HCT116 (cell line): ENCODE data around the gene STIM1. TPM values are rescaled to one million over a fixed set of nuclear protein-coding genes. Genes with fewer than 3 reads are reported as not detected.

Source experiments
- ATAC-seq: fragments of 200-7000 bp; cut with Tn5 transposase; 2 replicates; pipeline ENCODE4 v1.9.1; 2020; ENCODE audit warnings: mild to moderate bottlenecking, moderate library complexity
- BruUV-seq: library from RNA; stranded (reverse); fragments of 400-500 nt; replicated peaks from 2 replicates; lab custom pipeline; 2021; lab: Mats Ljungman, UMichigan
- CTCF ChIA-PET: fragments of 300-600 bp; sonication (Branson Sonifier 250); formaldehyde crosslinking; loops from one replicate; lab custom pipeline; 2021; ENCODE audit warnings: antibody characterized with exemption; lab: Charles Lee
- POLR2A ChIA-PET: fragments of 300-600, 350-600 bp; sonication (Branson Sonifier 250); formaldehyde crosslinking; loops from one replicate; lab custom pipeline; 2021; ENCODE audit warnings: antibody characterized with exemption; lab: Charles Lee
- RAD21 ChIA-PET, 2 experiments: fragments of 300-600 bp; sonication (Branson Sonifier 250); formaldehyde crosslinking; loops; one replicate each; lab custom pipeline; 2023; ENCODE audit warnings: low total read pairs in 2 of 2; ENCODE audit not compliant: uncharacterized antibody in 2 of 2, unreplicated experiment in 2 of 2, low non-redundant PET in 1 of 2; lab: Charles Lee
- DNase-seq: peaks from one replicate; pipeline ENCODE4 v3.0.0-alpha.2; 2010; ENCODE audit warnings: low read depth, low spot score
- H2AFZ ChIP-seq: fragments of 200-600 bp; shearing (Covaris generic), sonication (generic); 2 replicates; pipeline ENCODE4 v1.6.1; 2017; ENCODE audit warnings: low read depth, mixed run types, mixed read lengths, antibody characterized with exemption, low read length; ENCODE audit not compliant: poor library complexity, severe bottlenecking
- H3K27ac ChIP-seq: 2 replicates; pipeline ENCODE4 v1.5.1; 2012; ENCODE audit warnings: low read depth, low read length
- H3K27me3 ChIP-seq: fragments of 200-600 bp; sonication (generic); 2 replicates; pipeline ENCODE4 v1.6.1; 2016; ENCODE audit warnings: mixed run types, low read length, mixed read lengths; ENCODE audit not compliant: insufficient read depth
- H3K36me3 ChIP-seq, 2 experiments: fragments of 200-500 bp in 1 of 2; fragments of 200-600 bp in 1 of 2; sonication (Bioruptor generic) in 1 of 2; sonication (generic) in 1 of 2; 2 replicates each; pipeline versions ENCODE4 v1.5.1 to v1.6.1; 2014 to 2016; ENCODE audit warnings: low read length in 2 of 2, inconsistent platforms in 1 of 2, mixed read lengths in 1 of 2, mixed run types in 1 of 2; ENCODE audit not compliant: insufficient read depth in 2 of 2, control insufficient read depth in 1 of 2
- H3K4me1 ChIP-seq, 2 experiments: fragments of 200-600 bp in 1 of 2; sonication (generic) in 1 of 2; 2 replicates each; pipeline versions ENCODE4 v1.5.1 to v1.6.1; 2012 to 2017; ENCODE audit warnings: low read length in 2 of 2, inconsistent platforms in 1 of 2, mild to moderate bottlenecking in 1 of 2, mixed read lengths in 1 of 2, mixed run types in 1 of 2, moderate library complexity in 1 of 2; ENCODE audit not compliant: insufficient read depth in 2 of 2, control insufficient read depth in 1 of 2
- H3K4me2 ChIP-seq: fragments of 200-600 bp; sonication (generic); 2 replicates; pipeline ENCODE4 v1.6.1; 2017; ENCODE audit warnings: mixed run types, low read length, mixed read lengths
- H3K4me3 ChIP-seq, 2 experiments: fragments of 200-600 bp in 1 of 2; sonication (generic) in 1 of 2; replicated peaks in 1 of 2; 2 replicates each; pipeline ENCODE4 v1.5.1; 2011 to 2016; ENCODE audit warnings: low read length in 2 of 2, control low read depth in 1 of 2, low read depth in 1 of 2, mild to moderate bottlenecking in 1 of 2, mixed read lengths in 1 of 2, mixed run types in 1 of 2
- H3K79me2 ChIP-seq: fragments of 200-600 bp; sonication (generic); 2 replicates; pipeline ENCODE4 v1.6.1; 2017; ENCODE audit warnings: mild to moderate bottlenecking, mixed run types, low read length, moderate library complexity, mixed read lengths; ENCODE audit not compliant: insufficient read depth
- H3K9ac ChIP-seq: fragments of 200-600 bp; sonication (generic); 2 replicates; pipeline ENCODE4 v1.6.1; 2016; ENCODE audit warnings: low read length, mixed read lengths
- H3K9me2 ChIP-seq: fragments of 200-600 bp; sonication (generic), shearing (Covaris generic); 2 replicates; pipeline ENCODE4 v1.6.1; 2017; ENCODE audit warnings: mixed run types, mild to moderate bottlenecking, moderate library complexity; ENCODE audit not compliant: insufficient read depth
- H3K9me3 ChIP-seq, 2 experiments: fragments of 200-500 bp in 1 of 2; fragments of 200-600 bp in 1 of 2; sonication (Bioruptor generic) in 1 of 2; sonication (generic) in 1 of 2; 2 replicates each; pipeline ENCODE4 v1.6.1; 2014 to 2017; ENCODE audit warnings: low read length in 2 of 2, mixed read lengths in 2 of 2, inconsistent platforms in 1 of 2, low read depth in 1 of 2, mild to moderate bottlenecking in 1 of 2, mixed run types in 1 of 2, moderate library complexity in 1 of 2; ENCODE audit not compliant: control insufficient read depth in 1 of 2, insufficient read depth in 1 of 2
- H4K20me1 ChIP-seq: fragments of 200-600 bp; sonication (generic), shearing (Covaris generic); 2 replicates; pipeline ENCODE4 v1.6.1; 2017; ENCODE audit warnings: mixed run types, mild to moderate bottlenecking, moderate library complexity; ENCODE audit not compliant: insufficient read depth
- CBX3 ChIP-seq: IDR thresholded peaks from 2 replicates; pipeline ENCODE4 v1.6.1; 2012; ENCODE audit warnings: low read depth
- CEBPB ChIP-seq: IDR thresholded peaks from 2 replicates; pipeline ENCODE4 v1.6.1; 2012; ENCODE audit warnings: low read depth
- EGR1 ChIP-seq: IDR thresholded peaks from 2 replicates; pipeline ENCODE4 v1.6.1; 2012; ENCODE audit warnings: low read depth
- ELF1 ChIP-seq: IDR thresholded peaks from 2 replicates; pipeline ENCODE4 v1.6.1; 2012; ENCODE audit warnings: low read depth, borderline replicate concordance
- FOSL1 ChIP-seq: IDR thresholded peaks from 2 replicates; pipeline ENCODE4 v1.6.1; 2012; ENCODE audit warnings: low read depth
- POLR2AphosphoS5 ChIP-seq: IDR thresholded peaks from 2 replicates; pipeline ENCODE4 v1.6.1; 2011; ENCODE audit warnings: mild to moderate bottlenecking, low read depth, low read length, moderate library complexity
- RAD21 ChIP-seq: IDR thresholded peaks from 2 replicates; pipeline ENCODE4 v1.6.1; 2012; ENCODE audit warnings: low read depth, mild to moderate bottlenecking
- TCF7L2 ChIP-seq: IDR thresholded peaks from 2 replicates; pipeline ENCODE4 v1.7.0; 2011; ENCODE audit warnings: borderline replicate concordance, inconsistent platforms; ENCODE audit not compliant: insufficient read depth, insufficient read length; ENCODE audit errors: extremely low read depth
- ZBTB33 ChIP-seq: IDR thresholded peaks from 2 replicates; pipeline ENCODE4 v1.6.1; 2011; ENCODE audit warnings: mild to moderate bottlenecking, low read length, moderate library complexity; ENCODE audit not compliant: insufficient replicate concordance; ENCODE audit errors: extremely low read depth
- ZFX ChIP-seq: fragments of 450-650 bp; IDR thresholded peaks from 2 replicates; pipeline ENCODE4 v1.6.1; 2017
- ZNF274 ChIP-seq: fragments of 200-500 bp; sonication (Bioruptor generic); IDR thresholded peaks from 2 replicates; pipeline ENCODE4 v1.6.1; 2014; ENCODE audit warnings: mild to moderate bottlenecking, low read depth, low read length, inconsistent platforms
- intact Hi-C: fragments of 100-400 bp; cut with micrococcal nuclease; formaldehyde crosslinking; loops from 2 replicates; pipeline ENCODE4 v1.10.0; 2022
- total RNA-seq: library from RNA; stranded (reverse); gene quantifications from one replicate; pipeline ENCODE4 v1.2.1, GENCODE V29; 2021; ENCODE audit not compliant: unreplicated experiment
- TF ChIP-seq, protein P1 (sequence below): IDR thresholded peaks from 2 replicates; pipeline ENCODE4 v1.6.1; 2012

Gene STIM1
- total RNA-seq, 1 experiment from 2014 or later: 22.3 TPM

GRCh38 chr11:4115128-4115527 lies 259.7 kb downstream of the STIM1 start:
- ChIA-PET RAD21 (no interaction called here), CTCF (no interaction called here), POLR2A (no interaction called here)
- intact Hi-C loops: no loop called here
- peaks cover 28 to 43% of the 10 kb centered on the region in 2 experiments for H3K36me3 ChIP-seq
- H3K4me2 ChIP-seq: no peak overlapping the region
- DNase-seq (no peak), ATAC-seq (no peak)
- no peak overlapping the region for H3K27ac ChIP-seq
- H3K9me3 ChIP-seq: no peaks in the 10 kb centered on the region
- BruUV-seq: no TSS peak
- peaks cover 2% of the 10 kb centered on the region; the same call in 1 of the 2 replicates for H3K79me2 ChIP-seq
- TF ChIP-seq ZBTB33 (no peak), CEBPB (no peak), ELF1 (no peak), EGR1 (no peak), TCF7L2 (no peak), ZNF274 (no peak), RAD21 (no peak), FOSL1 (no peak), POLR2AphosphoS5 (no peak), CBX3 (no peak), ZFX (no peak)
- TF ChIP-seq, protein P1, sequence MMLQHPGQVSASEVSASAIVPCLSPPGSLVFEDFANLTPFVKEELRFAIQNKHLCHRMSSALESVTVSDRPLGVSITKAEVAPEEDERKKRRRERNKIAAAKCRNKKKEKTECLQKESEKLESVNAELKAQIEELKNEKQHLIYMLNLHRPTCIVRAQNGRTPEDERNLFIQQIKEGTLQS: no peak
- H4K20me1 ChIP-seq: peaks cover 6% of the 10 kb centered on the region
- H3K9ac ChIP-seq: no peak overlapping the region
- no peak overlapping the region for H2AFZ ChIP-seq
- H3K9me2 ChIP-seq: no peaks in the 10 kb centered on the region
- H3K4me1 ChIP-seq: no peaks in the 10 kb centered on the region
- H3K4me3 ChIP-seq: no peak overlapping the region
- no peaks in the 10 kb centered on the region for H3K27me3 ChIP-seq
